ENCODE measurements around the gene TMEM258.

DNA sequence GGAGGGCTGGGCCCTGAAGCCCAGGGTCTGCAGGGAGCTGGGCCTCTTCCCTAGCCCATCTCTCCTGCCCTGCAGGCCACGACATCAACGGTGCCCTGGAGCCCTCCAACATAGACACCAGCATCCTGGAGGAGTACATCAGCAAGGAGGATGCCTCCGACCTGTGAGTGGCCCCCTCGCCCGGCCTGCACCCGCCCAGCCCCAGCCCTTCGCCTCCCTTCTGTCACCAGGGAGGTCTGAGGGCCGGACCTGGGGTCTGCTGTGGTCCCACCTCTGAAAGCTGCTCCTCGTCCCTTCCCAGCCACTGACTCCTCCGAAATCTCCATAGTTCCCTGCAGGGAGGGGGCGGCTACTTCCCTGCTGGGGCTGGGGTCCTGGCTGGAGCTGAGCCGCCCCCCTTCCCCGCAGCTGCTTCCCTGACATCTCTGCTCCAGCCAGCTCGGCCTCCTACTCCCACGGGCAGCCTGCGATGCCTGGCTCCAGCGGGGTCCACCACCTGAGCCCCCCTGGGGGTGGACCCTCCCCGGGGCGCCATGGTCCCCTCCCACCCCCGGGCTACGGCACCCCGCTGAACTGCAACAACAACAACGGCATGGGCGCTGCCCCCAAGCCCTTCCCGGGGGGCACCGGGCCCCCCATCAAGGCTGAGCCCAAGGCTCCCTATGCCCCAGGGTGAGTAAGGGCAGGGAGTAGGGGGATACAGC, 26.7 kb downstream of the TMEM258 start:
- TF ChIP-seq POLR2AphosphoS5 (IDR thresholded peaks at IDR 0.05; ENCODE audit: low read depth, low read length): no peak
- TF ChIP-seq TAF1 (IDR thresholded peaks at IDR 0.05; ENCODE audit: borderline replicate concordance, low read depth, low read length): no peak
